Measurements from ENCODE around the gene CTCF.

The CTCF gene

DNA sequence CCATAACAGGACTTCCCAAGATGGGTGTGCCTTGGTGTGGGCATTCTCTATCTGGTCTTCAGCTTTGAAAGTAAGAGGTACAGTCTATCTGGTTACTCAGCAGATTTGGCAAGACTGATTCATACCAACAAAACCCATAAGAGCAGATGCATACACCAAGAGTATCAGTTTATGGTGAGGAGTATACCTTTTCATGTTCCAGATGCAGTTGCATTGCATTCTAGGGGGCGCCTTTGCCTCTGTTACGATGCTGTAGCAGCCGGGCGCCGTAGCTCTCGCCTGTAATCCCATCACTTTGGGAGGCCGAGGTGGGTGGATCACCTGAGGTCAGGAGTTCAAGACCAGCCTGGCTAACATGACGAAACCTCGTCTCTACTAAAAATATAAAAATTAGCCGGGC lies 51.5 kb downstream of the CTCF start:
- no peak for DNase-seq (ENCODE audit: extremely low read depth, insufficient read length)
- no peak for TF ChIP-seq CTCF (IDR thresholded peaks at IDR 0.05; ENCODE audit: insufficient read depth, low read length, poor library complexity, severe bottlenecking)
- no peak overlapping the region for H3K4me3 ChIP-seq (replicated peaks; ENCODE audit: low read depth, low read length)
- H3K36me3 ChIP-seq (ENCODE audit: control insufficient read depth, insufficient read depth, low read length), result peaks cover 9% of the 10 kb centered on the region
- H3K27me3 ChIP-seq (replicated peaks; ENCODE audit: control insufficient read depth, insufficient read depth, low read length), result no peaks in the 10 kb centered on the region

GRCh38 chr16:67628216-67628615 lies 65.9 kb downstream of the CTCF start:
- no peak for TF ChIP-seq CTCF (IDR thresholded peaks at IDR 0.05; ENCODE audit: insufficient read depth, low read length, poor library complexity, severe bottlenecking)
- no peak for DNase-seq (ENCODE audit: extremely low read depth, insufficient read length)
- Histone ChIP-seq H3K27me3 (replicated peaks; ENCODE audit: control insufficient read depth, insufficient read depth, low read length) (no peaks in the 10 kb centered on the region), H3K4me3 (replicated peaks; ENCODE audit: low read depth, low read length) (no peak overlapping the region), H3K36me3 (ENCODE audit: control insufficient read depth, insufficient read depth, low read length) (peaks cover 19% of the 10 kb centered on the region)

GRCh38 chr16:67632415-67633172 lies 70.3 kb downstream of the CTCF start:
- H3K36me3 ChIP-seq (ENCODE audit: control insufficient read depth, insufficient read depth, low read length), result peaks cover 14% of the 10 kb centered on the region
- no peak for DNase-seq (ENCODE audit: extremely low read depth, insufficient read length)
- TF ChIP-seq CTCF (IDR thresholded peaks at IDR 0.05; ENCODE audit: insufficient read depth, low read length, poor library complexity, severe bottlenecking), result no peak

GRCh38 chr16:67636713-67637112 lies 74.4 kb downstream of the CTCF start:
- H3K4me3 ChIP-seq (replicated peaks; ENCODE audit: low read depth, low read length), result no peak overlapping the region
- peaks cover 10% of the 10 kb centered on the region for H3K36me3 ChIP-seq (ENCODE audit: control insufficient read depth, insufficient read depth, low read length)
- no peaks in the 10 kb centered on the region for H3K27me3 ChIP-seq (replicated peaks; ENCODE audit: control insufficient read depth, insufficient read depth, low read length)
- no peak for TF ChIP-seq CTCF (IDR thresholded peaks at IDR 0.05; ENCODE audit: insufficient read depth, low read length, poor library complexity, severe bottlenecking)
- DNase-seq (ENCODE audit: extremely low read depth, insufficient read length), result no peak

More at GRCh38 chr16:67632415-67633172, 70.3 kb downstream of the CTCF start:
- Histone ChIP-seq H3K27me3 (replicated peaks; ENCODE audit: control insufficient read depth, insufficient read depth, low read length) (no peaks in the 10 kb centered on the region), H3K4me3 (replicated peaks; ENCODE audit: low read depth, low read length) (no peak overlapping the region)

- H3K36me3 ChIP-seq (ENCODE audit: control insufficient read depth, insufficient read depth, low read length), result peaks cover 6% of the 10 kb centered on the region
- H3K27me3 ChIP-seq (replicated peaks; ENCODE audit: control insufficient read depth, insufficient read depth, low read length), result no peaks in the 10 kb centered on the region
- no peak for TF ChIP-seq CTCF (IDR thresholded peaks at IDR 0.05; ENCODE audit: insufficient read depth, low read length, poor library complexity, severe bottlenecking)
- no peak overlapping the region for H3K4me3 ChIP-seq (replicated peaks; ENCODE audit: low read depth, low read length)
- DNase-seq (ENCODE audit: extremely low read depth, insufficient read length), result no peak
These were observed 75.3 kb downstream of the CTCF start for GRCh38 chr16:67637625-67638024.
